HepG2 (cell line): ENCODE data around the gene QRICH2. TPM values are rescaled to one million over a fixed set of nuclear protein-coding genes. Genes with fewer than 3 reads are reported as not detected.

Source experiments
- ATAC-seq: fragments of 200-7000 bp; cut with Tn5 transposase; 3 replicates; pipeline ENCODE4 v1.9.1; 2020; ENCODE audit warnings: mild to moderate bottlenecking, moderate library complexity
- BruUV-seq: library from RNA; stranded (reverse); fragments of 400-500 nt; replicated peaks from 2 replicates; lab custom pipeline; 2021; lab: Mats Ljungman, UMichigan
- CTCF ChIA-PET: fragments of 300-600 bp; formaldehyde crosslinking; extraction: SDS; loops from one replicate; lab custom pipeline; 2021; ENCODE audit warnings: low total read pairs, inconsistent platforms, low intra/inter-chr PET ratio; lab: Yijun Ruan, JAX
- POLR2A ChIA-PET: fragments of 350-600 bp; sonication (Branson Sonifier 250); formaldehyde crosslinking; loops from one replicate; lab custom pipeline; 2020; ENCODE audit warnings: antibody characterized with exemption, inconsistent platforms; lab: Yijun Ruan, JAX
- DNase-seq: peaks from one replicate; pipeline ENCODE4 v3.0.0-alpha.2; 2015; ENCODE audit warnings: low spot score
- FAIRE-seq: peaks from 3 replicates; lab custom pipeline; 2011; peaks lifted over from hg19 to GRCh38; lab: Jason Lieb, UNC
- H2AFZ ChIP-seq: one replicate; pipeline ENCODE4 v1.6.1; 2011; ENCODE audit warnings: low read length, inconsistent platforms
- H3K27ac ChIP-seq: fragments of 300-600 bp; 3 replicates; pipeline ENCODE4 v1.8.0; 2011; ENCODE audit warnings: mixed run types, mild to moderate bottlenecking, mixed read lengths, low read length, inconsistent platforms; ENCODE audit not compliant: insufficient read depth; ENCODE audit errors: extremely low read length
- H3K27me3 ChIP-seq, 2 experiments: fragments of 200-600 bp in 1 of 2; 2 replicates in 1 of 2; 3 replicates in 1 of 2; pipeline versions ENCODE4 v1.6.0 to v1.8.0; 2011; ENCODE audit warnings: low read length in 2 of 2, mild to moderate bottlenecking in 2 of 2, moderate library complexity in 2 of 2, inconsistent platforms in 1 of 2; ENCODE audit not compliant: insufficient read depth in 2 of 2, control insufficient read depth in 1 of 2
- H3K36me3 ChIP-seq, 2 experiments: fragments of 200-600 bp in 1 of 2; replicated peaks in 1 of 2; 2 replicates in 1 of 2; 3 replicates in 1 of 2; pipeline versions ENCODE4 v1.5.1 to v1.8.0; 2011; ENCODE audit warnings: low read length in 2 of 2, inconsistent platforms in 1 of 2; ENCODE audit not compliant: insufficient read depth in 2 of 2, control insufficient read depth in 1 of 2
- H3K4me1 ChIP-seq: 2 replicates; pipeline ENCODE4 v1.5.1; 2012; ENCODE audit warnings: low read length, inconsistent platforms; ENCODE audit not compliant: insufficient read depth
- H3K4me2 ChIP-seq: 2 replicates; pipeline ENCODE4 v1.6.0; 2011; ENCODE audit warnings: low read depth, low read length, inconsistent platforms
- H3K4me3 ChIP-seq, 3 experiments: fragments of 200-600 bp in 1 of 3; sonication (generic), shearing (Covaris generic) in 1 of 3; replicated peaks in 1 of 3; 2 replicates each; pipeline ENCODE4 v1.5.1; 2011 to 2016; ENCODE audit warnings: low read length in 3 of 3, inconsistent platforms in 2 of 3, low read depth in 2 of 3, mild to moderate bottlenecking in 2 of 3, control low read depth in 1 of 3, mixed read lengths in 1 of 3; ENCODE audit not compliant: insufficient read depth in 1 of 3
- H3K79me2 ChIP-seq: one replicate; pipeline ENCODE4 v1.6.1; 2011; ENCODE audit warnings: low read length, inconsistent platforms; ENCODE audit not compliant: insufficient read depth
- H3K9ac ChIP-seq: 2 replicates; pipeline ENCODE4 v1.6.0; 2011; ENCODE audit warnings: mild to moderate bottlenecking, low read depth, low read length, inconsistent platforms; ENCODE audit not compliant: insufficient read depth
- H3K9me3 ChIP-seq: 2 replicates; pipeline ENCODE4 v1.5.1; 2012; ENCODE audit warnings: mild to moderate bottlenecking, low read length
- H4K20me1 ChIP-seq: 2 replicates; pipeline ENCODE4 v1.6.0; 2011; ENCODE audit warnings: inconsistent platforms, mild to moderate bottlenecking, low read length, moderate library complexity; ENCODE audit not compliant: insufficient read depth
- MAFF ChIP-seq: IDR thresholded peaks from 2 replicates; pipeline ENCODE4 v1.6.1; 2011; ENCODE audit warnings: low read depth, low read length, improper control_type of control experiment
- MAFK ChIP-seq, 2 experiments: IDR thresholded peaks in 1 of 2; conservative IDR thresholded peaks in 1 of 2; 2 replicates each; pipeline ENCODE4 v1.6.1; 2011; ENCODE audit warnings: improper control_type of control experiment in 2 of 2, low read length in 2 of 2
- MED1 ChIP-seq: sonication (generic); formaldehyde crosslinking; IDR thresholded peaks from 2 replicates; pipeline ENCODE4 v1.4.0; 2020; ENCODE audit warnings: missing genetic modification reagents
- RFX1 ChIP-seq: fragments of 450-650 bp; IDR thresholded peaks from 2 replicates; pipeline ENCODE4 v1.6.1; 2017
- WGBS: methylation state at CpG from one replicate; pipeline ENCODE4 v1.1.6; 2017; ENCODE audit warnings: low lambda C conversion rate; 5-methylcytosine and 5-hydroxymethylcytosine counted together
- in situ Hi-C: cut with HindIII; loops from 2 replicates; pipeline ENCODE4 v1.10.0; 2017; ENCODE audit warnings: low pct_unique_long_range_greater_than_20kb; ENCODE audit not compliant: extremely low pct_ligation_motif_present
- intact Hi-C: fragments of 100-400 bp; cut with micrococcal nuclease; formaldehyde crosslinking; loops from one replicate; pipeline ENCODE4 v1.10.0; 2022; ENCODE audit not compliant: unreplicated experiment
- polyA plus RNA-seq, 8 experiments: library from polyadenylated mRNA; depleted of rRNA in 3 of 8; stranded (reverse) in 7 of 8; unstranded in 1 of 8; fragments of >200 nt; fragmentation: Illumina TruSeq in 4 of 8; extraction: Trizol in 4 of 8; gene quantifications; 2 replicates each; pipeline versions ENCODE4 v1.2.1 to v1.2.3, GENCODE V29; 2011 to 2016; ENCODE audit warnings: low read depth in 4 of 8, missing spikeins in 1 of 8, mixed read lengths in 1 of 8; ENCODE audit not compliant: insufficient read depth in 1 of 8
- total RNA-seq, 5 experiments: library from RNA; depleted of rRNA; stranded (reverse); fragments of >200 nt; fragmentation: Illumina TruSeq; extraction: Trizol; gene quantifications; 2 replicates each; pipeline ENCODE4 v1.2.3, GENCODE V29; 2016; ENCODE audit warnings: low read depth in 1 of 5
- TF ChIP-seq, protein P1 (sequence below): IDR thresholded peaks from 2 replicates; pipeline ENCODE4 v1.6.1; 2016; ENCODE audit warnings: missing biosample characterization, missing genetic modification reagents, low read depth
- TF ChIP-seq, protein P2 (sequence below): sonication (generic); formaldehyde crosslinking; conservative IDR thresholded peaks from 2 replicates; pipeline ENCODE4 v1.8.0; 2022; ENCODE audit warnings: missing genetic modification reagents
- TF ChIP-seq, protein P3 (sequence below): sonication (generic); formaldehyde crosslinking; IDR thresholded peaks from 2 replicates; pipeline ENCODE4 v1.4.0; 2020; ENCODE audit warnings: missing genetic modification reagents

Gene QRICH2
- total and polyA plus RNA-seq, 2 of the 13 experiments (the other 11 are each of a cell fraction or from before 2014, with no cell fraction given) = 3.7 to 5.7 TPM

DNA sequence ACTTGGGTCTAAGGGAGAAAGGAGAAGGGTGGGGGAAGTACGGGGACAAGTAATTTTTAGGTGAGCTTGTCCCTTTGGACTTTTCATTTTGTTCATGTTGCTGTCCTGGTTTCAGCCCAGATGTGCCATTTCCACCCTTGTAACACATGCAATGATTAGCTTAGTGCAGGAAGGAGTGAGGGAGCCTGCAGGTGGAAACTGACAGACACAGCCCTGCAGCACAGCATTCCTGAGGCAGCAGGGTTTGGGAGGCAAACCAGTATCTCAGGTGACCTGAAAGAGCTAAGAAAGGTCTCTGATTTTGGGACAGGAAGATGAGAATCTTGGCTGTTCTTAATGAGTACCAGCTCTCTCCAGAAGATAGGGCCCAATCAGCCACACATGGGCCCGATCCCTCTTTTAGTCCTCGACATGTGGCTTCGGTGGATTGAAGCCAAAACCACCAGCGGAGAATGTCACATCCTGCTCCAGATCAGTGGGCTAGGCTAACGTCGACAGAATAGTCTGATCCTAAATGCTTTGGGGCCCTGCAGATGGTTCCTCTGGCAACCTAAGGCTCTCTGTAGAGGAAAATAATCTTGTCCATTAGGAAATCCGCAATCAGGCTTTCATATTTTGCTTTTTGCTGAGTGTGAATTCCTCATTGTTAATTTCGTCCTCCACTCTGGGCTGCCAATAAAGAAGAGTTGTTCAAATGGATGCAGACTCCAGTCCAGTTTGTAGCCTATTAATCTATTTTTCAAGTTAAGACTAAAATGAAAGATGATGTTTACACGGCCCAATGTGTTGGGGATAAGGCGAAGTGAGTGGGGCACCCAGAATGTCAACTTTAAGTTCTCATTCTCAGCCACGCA, 64.0 kb downstream of the QRICH2 start:
- peaks cover 63% of the 10 kb centered on the region for H3K4me1 ChIP-seq
- no peak overlapping the region for H3K4me2 ChIP-seq
- BruUV-seq = no TSS peak
- TF ChIP-seq MAFK (conservative IDR thresholded peaks at IDR 0.05 in 1 of 2, IDR thresholded peaks at IDR 0.05 in 1 of 2; ENCODE audit: low read length in 2 of 2) (peak; percentile 38 to 45; a peak in 3 of 4 replicates), MAFF (0 out of 2 replicates have a peak, but pooled peaks have one; percentile 33), MED1 (no peak), RFX1 (no peak)
- TF ChIP-seq, protein P1, sequence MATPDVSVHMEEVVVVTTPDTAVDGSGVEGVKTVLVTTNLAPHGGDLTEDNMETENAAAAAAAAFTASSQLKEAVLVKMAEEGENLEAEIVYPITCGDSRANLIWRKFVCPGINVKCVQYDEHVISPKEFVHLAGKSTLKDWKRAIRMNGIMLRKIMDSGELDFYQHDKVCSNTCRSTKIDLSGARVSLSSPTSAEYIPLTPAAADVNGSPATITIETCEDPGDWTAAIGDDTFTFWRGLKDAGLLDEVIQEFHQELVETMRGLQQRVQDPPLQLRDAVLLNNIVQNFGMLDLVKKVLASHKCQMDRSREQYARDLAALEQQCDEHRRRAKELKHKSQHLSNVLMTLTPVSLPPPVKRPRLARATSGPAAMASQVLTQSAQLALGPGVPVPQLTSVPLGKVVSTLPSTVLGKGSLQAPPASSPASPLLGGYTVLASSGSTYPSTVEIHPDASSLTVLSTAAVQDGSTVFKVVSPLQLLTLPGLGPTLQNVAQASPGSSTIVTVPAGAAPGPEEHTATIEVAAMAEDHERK (CRISPR knock-in tag) = no peak
- TF ChIP-seq, protein P2, sequence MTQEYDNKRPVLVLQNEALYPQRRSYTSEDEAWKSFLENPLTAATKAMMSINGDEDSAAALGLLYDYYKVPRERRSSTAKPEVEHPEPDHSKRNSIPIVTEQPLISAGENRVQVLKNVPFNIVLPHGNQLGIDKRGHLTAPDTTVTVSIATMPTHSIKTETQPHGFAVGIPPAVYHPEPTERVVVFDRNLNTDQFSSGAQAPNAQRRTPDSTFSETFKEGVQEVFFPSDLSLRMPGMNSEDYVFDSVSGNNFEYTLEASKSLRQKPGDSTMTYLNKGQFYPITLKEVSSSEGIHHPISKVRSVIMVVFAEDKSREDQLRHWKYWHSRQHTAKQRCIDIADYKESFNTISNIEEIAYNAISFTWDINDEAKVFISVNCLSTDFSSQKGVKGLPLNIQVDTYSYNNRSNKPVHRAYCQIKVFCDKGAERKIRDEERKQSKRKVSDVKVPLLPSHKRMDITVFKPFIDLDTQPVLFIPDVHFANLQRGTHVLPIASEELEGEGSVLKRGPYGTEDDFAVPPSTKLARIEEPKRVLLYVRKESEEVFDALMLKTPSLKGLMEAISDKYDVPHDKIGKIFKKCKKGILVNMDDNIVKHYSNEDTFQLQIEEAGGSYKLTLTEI (CRISPR knock-in tag) = no peak
- TF ChIP-seq, protein P3, sequence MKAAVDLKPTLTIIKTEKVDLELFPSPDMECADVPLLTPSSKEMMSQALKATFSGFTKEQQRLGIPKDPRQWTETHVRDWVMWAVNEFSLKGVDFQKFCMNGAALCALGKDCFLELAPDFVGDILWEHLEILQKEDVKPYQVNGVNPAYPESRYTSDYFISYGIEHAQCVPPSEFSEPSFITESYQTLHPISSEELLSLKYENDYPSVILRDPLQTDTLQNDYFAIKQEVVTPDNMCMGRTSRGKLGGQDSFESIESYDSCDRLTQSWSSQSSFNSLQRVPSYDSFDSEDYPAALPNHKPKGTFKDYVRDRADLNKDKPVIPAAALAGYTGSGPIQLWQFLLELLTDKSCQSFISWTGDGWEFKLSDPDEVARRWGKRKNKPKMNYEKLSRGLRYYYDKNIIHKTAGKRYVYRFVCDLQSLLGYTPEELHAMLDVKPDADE (CRISPR knock-in tag) = no peak
- intact Hi-C loops = no loop called here
- in situ Hi-C loops = no loop called here
- no peaks in the 10 kb centered on the region for H4K20me1 ChIP-seq
- DNase-seq (no peak), ATAC-seq (no peak), FAIRE-seq (no peak)
- H3K36me3 ChIP-seq = no peaks in the 10 kb centered on the region
- no peaks in the 10 kb centered on the region for H3K79me2 ChIP-seq
- CTCF ChIA-PET = no interaction called here
- POLR2A ChIA-PET = interaction anchor here (0.7 to 1.2 kb wide), 2 partner anchors 8 to 15 kb away, joined by 3 read pairs; no protein-coding TSS in a partner anchor
- H3K9ac ChIP-seq = no peak overlapping the region
- no peak overlapping the region for H3K4me3 ChIP-seq
- H2AFZ ChIP-seq = no peak overlapping the region
- H3K27me3 ChIP-seq = peaks cover 9 to 47% of the 10 kb centered on the region in 2 experiments; a peak in 4 of 5 replicates
- WGBS = 68% methylated on average over 12 of the region's 12 CpGs
- no peak overlapping the region for H3K27ac ChIP-seq
- H3K9me3 ChIP-seq = no peaks in the 10 kb centered on the region
